HepG2 (cell line): ENCODE data around the gene DPM2. TPM values are rescaled to one million over a fixed set of nuclear protein-coding genes. Genes with fewer than 3 reads are reported as not detected.

Experiments used
- ATAC-seq: fragments of 200-7000 bp; cut with Tn5 transposase; 3 replicates; pipeline ENCODE4 v1.9.1; 2020; ENCODE audit warnings: mild to moderate bottlenecking, moderate library complexity
- BruUV-seq: library from RNA; stranded (reverse); fragments of 400-500 nt; replicated peaks from 2 replicates; lab custom pipeline; 2021; lab: Mats Ljungman, UMichigan
- CTCF ChIA-PET: fragments of 300-600 bp; formaldehyde crosslinking; extraction: SDS; loops from one replicate; lab custom pipeline; 2021; ENCODE audit warnings: low total read pairs, inconsistent platforms, low intra/inter-chr PET ratio; lab: Yijun Ruan, JAX
- POLR2A ChIA-PET: fragments of 350-600 bp; sonication (Branson Sonifier 250); formaldehyde crosslinking; loops from one replicate; lab custom pipeline; 2020; ENCODE audit warnings: antibody characterized with exemption, inconsistent platforms; lab: Yijun Ruan, JAX
- DNase-seq: peaks from one replicate; pipeline ENCODE4 v3.0.0-alpha.2; 2015; ENCODE audit warnings: low spot score
- FAIRE-seq: peaks from 3 replicates; lab custom pipeline; 2011; peaks lifted over from hg19 to GRCh38; lab: Jason Lieb, UNC
- H2AFZ ChIP-seq: one replicate; pipeline ENCODE4 v1.6.1; 2011; ENCODE audit warnings: low read length, inconsistent platforms
- H3K27ac ChIP-seq: fragments of 300-600 bp; 3 replicates; pipeline ENCODE4 v1.8.0; 2011; ENCODE audit warnings: mixed run types, mild to moderate bottlenecking, mixed read lengths, low read length, inconsistent platforms; ENCODE audit not compliant: insufficient read depth; ENCODE audit errors: extremely low read length
- H3K27me3 ChIP-seq, 2 experiments: fragments of 200-600 bp in 1 of 2; 2 replicates in 1 of 2; 3 replicates in 1 of 2; pipeline versions ENCODE4 v1.6.0 to v1.8.0; 2011; ENCODE audit warnings: low read length in 2 of 2, mild to moderate bottlenecking in 2 of 2, moderate library complexity in 2 of 2, inconsistent platforms in 1 of 2; ENCODE audit not compliant: insufficient read depth in 2 of 2, control insufficient read depth in 1 of 2
- H3K36me3 ChIP-seq, 2 experiments: fragments of 200-600 bp in 1 of 2; replicated peaks in 1 of 2; 2 replicates in 1 of 2; 3 replicates in 1 of 2; pipeline versions ENCODE4 v1.5.1 to v1.8.0; 2011; ENCODE audit warnings: low read length in 2 of 2, inconsistent platforms in 1 of 2; ENCODE audit not compliant: insufficient read depth in 2 of 2, control insufficient read depth in 1 of 2
- H3K4me1 ChIP-seq: 2 replicates; pipeline ENCODE4 v1.5.1; 2012; ENCODE audit warnings: low read length, inconsistent platforms; ENCODE audit not compliant: insufficient read depth
- H3K4me2 ChIP-seq: 2 replicates; pipeline ENCODE4 v1.6.0; 2011; ENCODE audit warnings: low read depth, low read length, inconsistent platforms
- H3K4me3 ChIP-seq, 3 experiments: fragments of 200-600 bp in 1 of 3; sonication (generic), shearing (Covaris generic) in 1 of 3; replicated peaks in 1 of 3; 2 replicates each; pipeline ENCODE4 v1.5.1; 2011 to 2016; ENCODE audit warnings: low read length in 3 of 3, inconsistent platforms in 2 of 3, low read depth in 2 of 3, mild to moderate bottlenecking in 2 of 3, control low read depth in 1 of 3, mixed read lengths in 1 of 3; ENCODE audit not compliant: insufficient read depth in 1 of 3
- H3K79me2 ChIP-seq: one replicate; pipeline ENCODE4 v1.6.1; 2011; ENCODE audit warnings: low read length, inconsistent platforms; ENCODE audit not compliant: insufficient read depth
- H3K9ac ChIP-seq: 2 replicates; pipeline ENCODE4 v1.6.0; 2011; ENCODE audit warnings: mild to moderate bottlenecking, low read depth, low read length, inconsistent platforms; ENCODE audit not compliant: insufficient read depth
- H3K9me3 ChIP-seq: 2 replicates; pipeline ENCODE4 v1.5.1; 2012; ENCODE audit warnings: mild to moderate bottlenecking, low read length
- H4K20me1 ChIP-seq: 2 replicates; pipeline ENCODE4 v1.6.0; 2011; ENCODE audit warnings: inconsistent platforms, mild to moderate bottlenecking, low read length, moderate library complexity; ENCODE audit not compliant: insufficient read depth
- ARID5B ChIP-seq: IDR thresholded peaks from 2 replicates; pipeline ENCODE4 v1.4.0; 2020; ENCODE audit warnings: mild to moderate bottlenecking, missing genetic modification reagents
- ATF7-NPFF ChIP-seq: sonication (generic); formaldehyde crosslinking; IDR thresholded peaks from 2 replicates; pipeline ENCODE4 v1.8.1; 2023; ENCODE audit warnings: mild to moderate bottlenecking, low read depth, missing genetic modification reagents, moderate library complexity
- ATM ChIP-seq: fragments of 450-650 bp; IDR thresholded peaks from 2 replicates; pipeline ENCODE4 v1.7.1; 2017; ENCODE audit warnings: mild to moderate bottlenecking, borderline replicate concordance
- BCLAF1 ChIP-seq: fragments of 450-650 bp; IDR thresholded peaks from 2 replicates; pipeline ENCODE4 v1.6.1; 2017; ENCODE audit warnings: mild to moderate bottlenecking
- BHLHE40 ChIP-seq: IDR thresholded peaks from 2 replicates; pipeline ENCODE4 v1.6.1; 2011; ENCODE audit warnings: low read length, improper control_type of control experiment
- MEF2D ChIP-seq: sonication (generic); formaldehyde crosslinking; IDR thresholded peaks from 2 replicates; pipeline ENCODE4 v1.5.1; 2020; ENCODE audit warnings: mild to moderate bottlenecking, missing genetic modification reagents
- MEIS1 ChIP-seq: sonication (generic); formaldehyde crosslinking; IDR thresholded peaks from 2 replicates; pipeline ENCODE4 v1.9.0; 2021; ENCODE audit warnings: mild to moderate bottlenecking, missing genetic modification reagents, moderate library complexity, borderline replicate concordance
- MEIS2 ChIP-seq: sonication (generic); formaldehyde crosslinking; IDR thresholded peaks from 2 replicates; pipeline ENCODE4 v1.9.0; 2021; ENCODE audit warnings: mild to moderate bottlenecking, missing genetic modification reagents
- MYNN ChIP-seq: sonication (generic); formaldehyde crosslinking; IDR thresholded peaks from 2 replicates; pipeline ENCODE4 v1.4.0; 2020; ENCODE audit warnings: mild to moderate bottlenecking, low read depth, missing genetic modification reagents
- TGIF2 ChIP-seq: IDR thresholded peaks from 2 replicates; pipeline ENCODE4 v1.6.1; 2016; ENCODE audit warnings: control low read depth, missing compliant biosample characterization
- ZNF430 ChIP-seq: sonication (generic); formaldehyde crosslinking; IDR thresholded peaks from 2 replicates; pipeline ENCODE4 v1.9.0; 2021; ENCODE audit warnings: mild to moderate bottlenecking, missing genetic modification reagents
- ZNF44 ChIP-seq: sonication (generic); formaldehyde crosslinking; IDR thresholded peaks from 2 replicates; pipeline ENCODE4 v1.5.1; 2020; ENCODE audit warnings: mild to moderate bottlenecking, missing genetic modification reagents
- WGBS: methylation state at CpG from one replicate; pipeline ENCODE4 v1.1.6; 2017; ENCODE audit warnings: low lambda C conversion rate; 5-methylcytosine and 5-hydroxymethylcytosine counted together
- in situ Hi-C: cut with HindIII; loops from 2 replicates; pipeline ENCODE4 v1.10.0; 2017; ENCODE audit warnings: low pct_unique_long_range_greater_than_20kb; ENCODE audit not compliant: extremely low pct_ligation_motif_present
- intact Hi-C: fragments of 100-400 bp; cut with micrococcal nuclease; formaldehyde crosslinking; loops from one replicate; pipeline ENCODE4 v1.10.0; 2022; ENCODE audit not compliant: unreplicated experiment
- polyA plus RNA-seq, 8 experiments: library from polyadenylated mRNA; depleted of rRNA in 3 of 8; stranded (reverse) in 7 of 8; unstranded in 1 of 8; fragments of >200 nt; fragmentation: Illumina TruSeq in 4 of 8; extraction: Trizol in 4 of 8; gene quantifications; 2 replicates each; pipeline versions ENCODE4 v1.2.1 to v1.2.3, GENCODE V29; 2011 to 2016; ENCODE audit warnings: low read depth in 4 of 8, missing spikeins in 1 of 8, mixed read lengths in 1 of 8; ENCODE audit not compliant: insufficient read depth in 1 of 8
- total RNA-seq, 5 experiments: library from RNA; depleted of rRNA; stranded (reverse); fragments of >200 nt; fragmentation: Illumina TruSeq; extraction: Trizol; gene quantifications; 2 replicates each; pipeline ENCODE4 v1.2.3, GENCODE V29; 2016; ENCODE audit warnings: low read depth in 1 of 5
- TF ChIP-seq, protein P1 (sequence below): sonication (generic); formaldehyde crosslinking; IDR thresholded peaks from 2 replicates; pipeline ENCODE4 v1.4.0; 2020; ENCODE audit warnings: mild to moderate bottlenecking, missing genetic modification reagents, borderline replicate concordance
- TF ChIP-seq, protein P2 (sequence below): sonication (generic); formaldehyde crosslinking; IDR thresholded peaks from 2 replicates; pipeline ENCODE4 v1.8.1; 2023; ENCODE audit warnings: mild to moderate bottlenecking, moderate library complexity, missing genetic modification reagents

Gene DPM2
- total and polyA plus RNA-seq, 2 of the 13 experiments (the other 11 are each of a cell fraction or from before 2014, with no cell fraction given), result 24.8 to 35.3 TPM

DNA sequence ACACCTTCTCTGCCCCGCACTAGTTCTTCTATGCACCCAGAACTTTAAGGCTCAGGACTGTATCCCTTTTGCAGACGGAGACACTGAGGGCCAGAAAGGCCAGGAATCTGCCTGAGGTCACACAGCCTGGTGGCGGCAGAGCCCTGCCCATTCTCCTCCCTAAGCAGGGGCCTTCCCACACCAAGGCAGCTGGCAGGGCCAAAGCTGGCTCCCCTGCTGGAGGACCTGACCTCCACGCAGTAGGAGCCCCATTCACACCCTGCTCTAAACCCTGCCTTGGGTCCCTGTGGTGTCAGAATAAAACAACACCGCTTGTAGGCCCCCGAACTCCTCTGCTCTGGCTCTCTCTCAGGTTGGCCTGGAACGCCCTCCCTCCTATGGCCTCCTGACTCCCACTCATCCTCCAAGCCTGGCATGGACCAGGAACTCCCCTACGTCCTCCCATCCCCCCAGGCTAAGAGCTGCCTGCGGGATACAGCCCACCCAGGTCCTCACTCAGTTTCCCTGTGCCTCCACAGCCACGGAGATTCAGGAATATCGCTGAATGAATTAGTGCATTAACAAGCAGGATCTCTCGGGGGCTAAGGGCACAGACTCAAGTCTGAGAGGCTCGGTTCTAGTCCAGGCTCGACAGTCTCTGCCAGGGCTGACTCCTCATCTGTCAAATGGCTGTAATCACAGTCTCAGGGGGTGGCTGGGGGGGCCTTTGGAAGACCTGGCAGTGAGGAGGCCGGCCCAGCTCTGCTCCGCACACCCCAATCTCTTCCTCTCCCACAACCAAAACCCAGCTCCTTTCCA, 41.1 kb downstream of the DPM2 start:
- in situ Hi-C loops, result no loop called here
- peak overlapping the region; percentile 92 for H3K27ac ChIP-seq
- intact Hi-C loops, result no loop called here
- TF ChIP-seq MEIS1 (no peak), ZNF44 (CRISPR knock-in tag) (no peak), ARID5B (CRISPR knock-in tag) (no peak), BHLHE40 (no peak), BCLAF1 (no peak), MEIS2 (0 out of 2 replicates have a peak, but pooled peaks have one; percentile 37), ATF7-NPFF (CRISPR knock-in tag) (no peak), MYNN (CRISPR knock-in tag) (no peak), ATM (no peak), TGIF2 (CRISPR knock-in tag) (no peak), ZNF430 (CRISPR knock-in tag) (no peak), MEF2D (CRISPR knock-in tag) (no peak)
- TF ChIP-seq, protein P1, sequence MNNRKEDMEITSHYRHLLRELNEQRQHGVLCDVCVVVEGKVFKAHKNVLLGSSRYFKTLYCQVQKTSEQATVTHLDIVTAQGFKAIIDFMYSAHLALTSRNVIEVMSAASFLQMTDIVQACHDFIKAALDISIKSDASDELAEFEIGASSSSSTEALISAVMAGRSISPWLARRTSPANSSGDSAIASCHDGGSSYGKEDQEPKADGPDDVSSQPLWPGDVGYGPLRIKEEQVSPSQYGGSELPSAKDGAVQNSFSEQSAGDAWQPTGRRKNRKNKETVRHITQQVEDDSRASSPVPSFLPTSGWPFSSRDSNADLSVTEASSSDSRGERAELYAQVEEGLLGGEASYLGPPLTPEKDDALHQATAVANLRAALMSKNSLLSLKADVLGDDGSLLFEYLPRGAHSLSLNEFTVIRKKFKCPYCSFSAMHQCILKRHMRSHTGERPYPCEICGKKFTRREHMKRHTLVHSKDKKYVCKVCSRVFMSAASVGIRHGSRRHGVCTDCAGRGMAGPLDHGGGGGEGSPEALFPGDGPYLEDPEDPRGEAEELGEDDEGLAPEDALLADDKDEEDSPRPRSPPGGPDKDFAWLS (CRISPR knock-in tag), result no peak
- TF ChIP-seq, protein P2, sequence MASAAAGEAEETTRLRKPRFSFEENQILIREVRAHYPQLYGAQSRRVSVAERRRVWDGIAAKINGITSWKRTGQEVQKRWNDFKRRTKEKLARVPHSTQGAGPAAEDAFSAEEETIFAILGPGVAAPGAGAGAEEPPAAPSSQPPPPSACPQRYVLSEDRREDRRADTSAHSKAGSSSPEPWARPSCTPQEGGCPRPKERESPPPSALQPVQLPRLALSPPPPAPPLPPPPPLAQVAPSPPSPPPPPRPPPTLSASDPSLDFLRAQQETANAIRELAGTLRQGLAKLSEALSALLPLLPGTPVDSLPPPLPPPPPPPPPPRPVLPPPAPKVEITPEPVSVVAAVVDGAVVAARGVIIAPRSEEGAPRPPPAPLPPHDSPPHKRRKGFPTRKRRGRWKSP, result 0 out of 2 replicates have a peak, but pooled peaks have one; percentile 8

More for the DNA sequence above, 41.1 kb downstream of the DPM2 start:
- DNase-seq (no peak), ATAC-seq (no peak), FAIRE-seq (no peak)
- peak overlapping the region; percentile 86 for H3K4me2 ChIP-seq
- H4K20me1 ChIP-seq, result no peaks in the 10 kb centered on the region
- WGBS, result 64% methylated on average over 10 of the region's 16 CpGs
- peak overlapping the region; percentile 75 for H3K9ac ChIP-seq
- TSS peak; percentile 31 for BruUV-seq
- H2AFZ ChIP-seq, result no peak overlapping the region
- peak overlapping the region; percentile 48 to 67 (median 56) for H3K4me3 ChIP-seq
- peaks cover 19% of the 10 kb centered on the region for H3K79me2 ChIP-seq
- peaks cover 17% of the 10 kb centered on the region for H3K9me3 ChIP-seq
- ChIA-PET POLR2A (interaction anchor here (0.7 to 3.8 kb wide), 24 partner anchors 10 to 788 kb away, joined by 3 to 55 read pairs (median 4); partner anchors contain the start of genes AK1, SLC2A8, ST6GALNAC4 and TOR2A), CTCF (no interaction called here)
- H3K27me3 ChIP-seq, result no peaks in the 10 kb centered on the region
- peaks cover 45% of the 10 kb centered on the region for H3K4me1 ChIP-seq
- peaks cover 26 to 44% of the 10 kb centered on the region in 2 experiments for H3K36me3 ChIP-seq
